GM10248 (cell line): ENCODE measurements around the gene THRAP3.

ENCODE experiments used
- CTCF ChIA-PET: fragments of 300-600 bp; sonication (Branson Sonifier 250); formaldehyde crosslinking; extraction: SDS; loops from one replicate; lab custom pipeline; 2021; ENCODE audit warnings: antibody characterized with exemption; lab: Yijun Ruan, JAX
- POLR2A ChIA-PET: fragments of 350-650 bp; sonication (Branson Sonifier 250); formaldehyde crosslinking; extraction: SDS; loops from one replicate; lab custom pipeline; 2020; ENCODE audit warnings: antibody characterized with exemption; lab: Yijun Ruan, JAX
- DNase-seq: peaks from one replicate; pipeline ENCODE4 v3.0.0; 2012; ENCODE audit errors: extremely low spot score
- TF ChIP-seq, protein P1 (sequence below): IDR thresholded peaks from 2 replicates; pipeline ENCODE4 v1.5.1; 2012; ENCODE audit warnings: mild to moderate bottlenecking, low read depth; ENCODE audit errors: extremely low read depth, missing control alignments, control extremely low read depth

The THRAP3 gene

GRCh38 chr1:36223996-36224536, at the start of gene THRAP3:
TSS of gene THRAP3 (plus strand) at chr1:36224443. CDS start at chr1:36282564, 58,121 bp downstream.
- CTCF ChIA-PET = interaction anchor here (0.7 to 6.5 kb wide), 9 partner anchors 12 to 163 kb away, joined by 3 to 43 read pairs (median 6); partner anchors contain the start of gene TRAPPC3
- POLR2A ChIA-PET = interaction anchor here (0.5 to 2.9 kb wide), 6 partner anchors 13 to 293 kb away, joined by 3 to 15 read pairs (median 4); partner anchors contain the start of genes AGO3, OSCP1 and TRAPPC3
- DNase-seq = peak; percentile 97
- TF ChIP-seq, protein P1, sequence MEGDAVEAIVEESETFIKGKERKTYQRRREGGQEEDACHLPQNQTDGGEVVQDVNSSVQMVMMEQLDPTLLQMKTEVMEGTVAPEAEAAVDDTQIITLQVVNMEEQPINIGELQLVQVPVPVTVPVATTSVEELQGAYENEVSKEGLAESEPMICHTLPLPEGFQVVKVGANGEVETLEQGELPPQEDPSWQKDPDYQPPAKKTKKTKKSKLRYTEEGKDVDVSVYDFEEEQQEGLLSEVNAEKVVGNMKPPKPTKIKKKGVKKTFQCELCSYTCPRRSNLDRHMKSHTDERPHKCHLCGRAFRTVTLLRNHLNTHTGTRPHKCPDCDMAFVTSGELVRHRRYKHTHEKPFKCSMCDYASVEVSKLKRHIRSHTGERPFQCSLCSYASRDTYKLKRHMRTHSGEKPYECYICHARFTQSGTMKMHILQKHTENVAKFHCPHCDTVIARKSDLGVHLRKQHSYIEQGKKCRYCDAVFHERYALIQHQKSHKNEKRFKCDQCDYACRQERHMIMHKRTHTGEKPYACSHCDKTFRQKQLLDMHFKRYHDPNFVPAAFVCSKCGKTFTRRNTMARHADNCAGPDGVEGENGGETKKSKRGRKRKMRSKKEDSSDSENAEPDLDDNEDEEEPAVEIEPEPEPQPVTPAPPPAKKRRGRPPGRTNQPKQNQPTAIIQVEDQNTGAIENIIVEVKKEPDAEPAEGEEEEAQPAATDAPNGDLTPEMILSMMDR = no peak

DNA sequence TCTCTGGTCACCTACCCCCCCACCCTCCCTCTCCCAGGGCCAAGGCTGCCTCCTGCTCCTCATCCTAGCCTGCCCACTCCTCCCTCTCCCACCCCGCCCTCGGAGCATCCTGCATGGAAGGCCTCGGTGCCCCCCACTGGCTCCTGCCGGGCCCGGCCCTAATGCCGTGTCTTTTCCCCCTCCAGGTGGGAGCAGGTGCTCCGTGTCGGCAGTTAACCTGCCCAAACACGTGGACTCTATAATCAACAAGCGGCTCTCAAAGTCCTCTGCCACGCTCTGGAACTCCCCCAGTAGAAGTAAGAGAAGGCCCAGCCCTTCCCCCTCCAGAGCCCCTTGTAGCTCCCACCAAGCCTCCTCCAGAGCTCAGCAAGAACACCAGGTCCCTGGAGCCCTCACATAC, 49.5 kb upstream of the THRAP3 start:
- ChIA-PET POLR2A (no interaction called here), CTCF (interaction anchor here (1.2 to 1.4 kb wide), 2 partner anchors 13 kb away, joined by 5 to 7 read pairs; no protein-coding TSS in a partner anchor)
- TF ChIP-seq, protein P1 = no peak
- DNase-seq = no peak

DNA sequence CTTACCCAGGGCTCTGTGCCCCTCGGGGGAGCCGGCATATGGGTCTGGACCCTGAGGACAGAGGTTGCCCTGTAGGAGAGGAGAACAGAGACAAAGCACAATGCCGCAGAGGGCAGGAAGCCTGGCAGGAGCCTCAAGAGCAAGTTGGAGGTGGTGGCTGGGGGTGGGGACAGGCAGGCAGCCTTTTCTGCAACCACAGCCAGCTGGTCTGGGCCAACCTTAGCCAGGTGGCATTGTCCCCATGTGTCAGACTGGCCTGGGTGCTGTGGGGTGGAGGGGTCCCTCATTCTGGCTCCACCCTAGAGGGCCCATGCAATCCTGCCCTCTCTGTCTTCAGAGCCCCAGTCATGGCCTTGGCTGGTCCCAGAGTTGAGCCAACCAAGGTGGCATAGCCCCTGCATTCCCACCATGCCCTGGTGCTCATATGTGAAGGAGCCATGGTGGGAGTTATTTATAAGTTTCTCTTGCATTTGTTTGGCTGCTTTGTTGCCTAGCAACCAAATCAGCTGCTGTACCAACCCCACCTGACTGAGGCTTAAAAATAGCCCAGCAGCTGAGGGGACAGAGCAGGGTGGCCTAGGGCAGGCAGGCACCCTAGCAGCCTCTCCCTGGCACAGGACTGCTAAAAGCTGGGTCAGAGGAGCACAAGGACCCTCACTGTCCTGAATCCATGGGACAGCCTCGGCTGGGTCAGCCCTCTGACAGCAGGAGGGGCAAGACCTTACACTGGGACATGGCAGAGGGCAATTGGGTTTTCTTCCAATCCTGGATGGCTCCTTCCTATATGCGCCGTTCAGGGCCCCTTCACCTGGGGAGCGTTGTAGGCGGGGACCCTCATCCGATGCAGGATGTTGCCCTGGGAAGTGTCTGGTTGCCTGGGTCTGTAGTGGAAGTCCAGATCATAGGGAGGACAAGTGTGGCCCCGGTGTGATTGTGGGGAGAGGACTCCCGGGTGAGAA, 48.8 kb upstream of the THRAP3 start:
- TF ChIP-seq, protein P1 = no peak
- ChIA-PET CTCF (interaction anchor here (1.4 to 1.6 kb wide), 2 partner anchors 12 to 14 kb away, joined by 4 to 5 read pairs; no protein-coding TSS in a partner anchor), POLR2A (no interaction called here)
- DNase-seq = no peak

- TF ChIP-seq, protein P1 = no peak
- ChIA-PET CTCF (interaction anchor here (1.6 kb wide), 2 partner anchors 11 to 13 kb away, joined by 4 read pairs; no protein-coding TSS in a partner anchor), POLR2A (no interaction called here)
- DNase-seq = no peak
Observed at GRCh38 chr1:36176106-36176949, 47.9 kb upstream of the THRAP3 start.

- POLR2A ChIA-PET = interaction anchor here (0.5 kb wide), 1 partner anchor 1669 kb away, joined by 3 read pairs; no protein-coding TSS in a partner anchor
Observed at GRCh38 chr1:36177589-36178431, 46.4 kb upstream of the THRAP3 start.

More at GRCh38 chr1:36177589-36178431, 46.4 kb upstream of the THRAP3 start:
- TF ChIP-seq, protein P1 = no peak
- CTCF ChIA-PET = interaction anchor here (0.8 to 1.6 kb wide), 2 partner anchors 15 to 28 kb away, joined by 3 to 4 read pairs; no protein-coding TSS in a partner anchor
- no peak for DNase-seq
